OCI-LY1 (cell line): ENCODE measurements around the gene HSPH1.

Experiments used
- H2AFZ ChIP-seq: fragments of 200-600 bp; sonication (generic), shearing (Covaris generic); 2 replicates; pipeline ENCODE4 v1.6.0; 2014; ENCODE audit warnings: antibody characterized with exemption, mild to moderate bottlenecking, low read length
- H3F3A ChIP-seq: fragments of 200-600 bp; sonication (generic), shearing (Covaris generic); 2 replicates; pipeline ENCODE4 v1.6.0; 2014; ENCODE audit warnings: mild to moderate bottlenecking, antibody characterized with exemption, low read length, moderate library complexity; ENCODE audit not compliant: insufficient read depth
- H3K27ac ChIP-seq: fragments of 200-600 bp; sonication (generic); 2 replicates; pipeline ENCODE4 v1.5.1; 2014; ENCODE audit warnings: low read length, mixed run types, mild to moderate bottlenecking, low read depth; ENCODE audit not compliant: poor library complexity, severe bottlenecking
- H3K27me3 ChIP-seq: fragments of 200-600 bp; sonication (generic); 2 replicates; pipeline ENCODE4 v1.6.0; 2014; ENCODE audit warnings: antibody characterized with exemption, mild to moderate bottlenecking, low read length, moderate library complexity; ENCODE audit not compliant: insufficient read depth
- H3K36me3 ChIP-seq: fragments of 200-600 bp; sonication (generic); 2 replicates; pipeline ENCODE4 v1.6.1; 2014; ENCODE audit warnings: mild to moderate bottlenecking, antibody characterized with exemption, low read length, moderate library complexity, mixed read lengths; ENCODE audit not compliant: insufficient read depth
- H3K4me1 ChIP-seq: fragments of 200-600 bp; sonication (generic); 2 replicates; pipeline ENCODE4 v1.5.1; 2014; ENCODE audit warnings: mild to moderate bottlenecking, low read length, moderate library complexity; ENCODE audit not compliant: insufficient read depth, severe bottlenecking
- H3K4me2 ChIP-seq: fragments of 200-600 bp; sonication (generic), shearing (Covaris generic); 2 replicates; pipeline ENCODE4 v1.6.1; 2014; ENCODE audit warnings: low read length
- H3K4me3 ChIP-seq: fragments of 200-600 bp; sonication (generic); 2 replicates; pipeline ENCODE4 v1.5.1; 2014; ENCODE audit warnings: low read length, low read depth, mild to moderate bottlenecking, mixed read lengths; ENCODE audit not compliant: poor library complexity, severe bottlenecking
- H3K79me2 ChIP-seq: fragments of 200-600 bp; shearing (Covaris generic); 2 replicates; pipeline ENCODE4 v1.6.1; 2016; ENCODE audit warnings: mixed run types, low read length, mixed read lengths; ENCODE audit not compliant: insufficient read depth
- H3K9ac ChIP-seq: fragments of 200-600 bp; sonication (generic), shearing (Covaris generic); 2 replicates; pipeline ENCODE4 v1.6.1; 2014; ENCODE audit warnings: mild to moderate bottlenecking, low read length, mixed read lengths
- H3K9me2 ChIP-seq: fragments of 200-600 bp; sonication (generic), shearing (Covaris generic); 2 replicates; pipeline ENCODE4 v1.6.1; 2014; ENCODE audit warnings: low read depth, mild to moderate bottlenecking, low read length, mixed read lengths
- H3K9me3 ChIP-seq: fragments of 200-600 bp; shearing (Covaris generic); 2 replicates; pipeline ENCODE4 v1.6.1; 2014; ENCODE audit warnings: low read length, mixed read lengths
- H4K20me1 ChIP-seq: fragments of 200-600 bp; sonication (generic), shearing (Covaris generic); 2 replicates; pipeline ENCODE4 v1.6.0; 2016; ENCODE audit warnings: mild to moderate bottlenecking, low read length; ENCODE audit not compliant: insufficient read depth
- CTCF ChIP-seq: fragments of 200-600 bp; sonication (generic), shearing (Covaris generic); IDR thresholded peaks from 2 replicates; pipeline ENCODE4 v1.5.1; 2017; ENCODE audit warnings: mild to moderate bottlenecking, antibody characterized with exemption, low read length, moderate library complexity, mixed read lengths
- EZH2 ChIP-seq: fragments of 200-600 bp; sonication (generic), shearing (Covaris generic); IDR thresholded peaks from 2 replicates; pipeline ENCODE4 v1.8.0; 2017; ENCODE audit warnings: borderline replicate concordance, mixed run types, mild to moderate bottlenecking, antibody characterized with exemption, low read length, moderate library complexity, mixed read lengths

The HSPH1 gene

DNA sequence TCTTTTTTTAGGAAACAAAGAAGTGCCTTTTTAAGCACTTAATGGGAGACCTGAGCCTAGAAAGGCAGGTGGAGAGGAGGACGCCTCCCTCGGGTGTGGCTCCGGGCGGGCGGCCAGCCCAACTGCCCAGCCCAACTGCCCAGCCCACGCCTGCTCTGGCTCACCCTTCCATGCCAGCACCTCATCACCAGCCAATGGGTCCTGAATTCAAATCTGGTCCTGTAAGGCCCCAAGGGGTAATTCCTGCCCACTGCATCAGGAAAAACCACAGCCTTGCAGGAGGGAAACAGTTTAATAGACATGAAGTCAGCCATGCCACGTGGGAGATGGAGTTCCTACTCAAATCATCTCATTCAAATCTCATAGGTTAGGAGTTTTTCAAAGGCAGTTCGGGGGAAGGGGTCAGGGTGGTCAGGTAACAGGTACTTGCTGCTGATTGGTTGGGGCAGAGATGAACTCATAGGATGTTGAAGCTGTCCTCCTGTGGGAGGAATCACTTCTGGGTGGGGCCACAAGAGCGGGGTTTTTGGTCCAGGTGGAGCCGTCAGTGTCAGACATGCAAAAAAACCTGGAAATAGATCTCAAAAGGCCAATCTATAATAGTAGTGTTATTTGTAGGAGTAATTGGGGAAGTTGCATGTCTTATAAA is 64.9 kb downstream of the HSPH1 start:
- Histone ChIP-seq H3K9me2 (no peaks in the 10 kb centered on the region), H4K20me1 (no peaks in the 10 kb centered on the region), H3K27ac (no peak overlapping the region), H3K4me2 (no peak overlapping the region), H3K36me3 (no peaks in the 10 kb centered on the region), H3K9me3 (no peaks in the 10 kb centered on the region), H3F3A (no peaks in the 10 kb centered on the region), H3K27me3 (no peaks in the 10 kb centered on the region; the same call in 1 of the 2 replicates), H3K4me1 (no peaks in the 10 kb centered on the region), H3K79me2 (no peaks in the 10 kb centered on the region), H3K4me3 (no peak overlapping the region), H2AFZ (no peak overlapping the region), H3K9ac (no peak overlapping the region)
- TF ChIP-seq CTCF (no peak), EZH2 (no peak)

GRCh38 chr13:31094331-31095015 is 67.2 kb downstream of the HSPH1 start:
- Histone ChIP-seq H3K4me3 (no peak overlapping the region), H3K9me3 (no peaks in the 10 kb centered on the region), H3K79me2 (no peaks in the 10 kb centered on the region), H3K9ac (no peak overlapping the region), H3K27ac (no peak overlapping the region), H3K4me2 (no peak overlapping the region), H3K27me3 (peaks cover 4% of the 10 kb centered on the region; the same call in 1 of the 2 replicates), H3K4me1 (no peaks in the 10 kb centered on the region), H4K20me1 (no peaks in the 10 kb centered on the region), H3F3A (no peaks in the 10 kb centered on the region), H2AFZ (no peak overlapping the region), H3K36me3 (no peaks in the 10 kb centered on the region), H3K9me2 (no peaks in the 10 kb centered on the region)
- TF ChIP-seq EZH2 (no peak), CTCF (no peak)

DNA sequence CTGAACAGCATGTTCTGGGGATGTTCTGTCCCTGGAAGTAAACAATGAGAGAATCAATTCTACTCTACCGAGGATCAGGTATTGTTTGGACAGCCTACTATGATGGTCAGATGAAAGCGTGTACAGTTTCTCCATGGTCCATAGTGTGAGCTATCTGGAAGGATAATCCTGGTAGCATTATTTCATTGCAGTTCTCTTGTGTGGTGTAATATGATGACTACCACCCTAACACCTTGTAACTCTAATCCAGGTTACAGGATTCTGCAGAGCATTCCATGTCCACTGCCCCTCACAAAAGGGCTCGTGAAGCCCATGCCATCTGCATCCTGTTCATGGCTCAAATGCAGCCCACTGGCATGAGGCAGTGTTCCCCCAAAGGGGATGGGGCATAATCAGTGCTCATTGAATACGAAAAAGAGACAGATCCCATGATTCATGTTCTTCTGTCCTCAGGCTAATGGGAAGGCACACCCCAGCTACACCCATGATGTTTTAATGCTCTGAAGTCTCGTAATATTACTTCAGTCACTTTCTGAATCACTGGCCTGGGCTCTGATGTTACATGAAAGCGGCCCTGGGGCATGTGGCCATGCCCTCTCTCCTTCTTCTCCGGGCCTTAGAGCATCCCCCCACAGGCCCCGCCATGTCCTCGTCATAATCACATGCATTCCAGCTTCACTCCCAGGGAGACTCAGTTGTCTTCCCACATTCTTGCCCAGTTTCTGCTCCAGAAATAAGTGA is 68.4 kb downstream of the HSPH1 start:
- no peak overlapping the region for H3K4me2 ChIP-seq
- no peaks in the 10 kb centered on the region for H3F3A ChIP-seq
- H4K20me1 ChIP-seq = no peaks in the 10 kb centered on the region
- H3K4me1 ChIP-seq = no peaks in the 10 kb centered on the region
- peaks cover 4% of the 10 kb centered on the region; the same call in 1 of the 2 replicates for H3K27me3 ChIP-seq
- H3K4me3 ChIP-seq = no peak overlapping the region
- no peak overlapping the region for H3K9ac ChIP-seq
- no peaks in the 10 kb centered on the region for H3K36me3 ChIP-seq
- H3K79me2 ChIP-seq = no peaks in the 10 kb centered on the region
- no peak overlapping the region for H2AFZ ChIP-seq
- H3K27ac ChIP-seq = no peak overlapping the region
- TF ChIP-seq CTCF = no peak
- no peak for TF ChIP-seq EZH2
- H3K9me2 ChIP-seq = no peaks in the 10 kb centered on the region
- H3K9me3 ChIP-seq = no peaks in the 10 kb centered on the region
